A673 (cell line): ENCODE measurements around the gene OXSM. TPM values are rescaled to one million over a fixed set of nuclear protein-coding genes. Genes with fewer than 3 reads are reported as not detected.

Experiments
- BruUV-seq: library from RNA; stranded (reverse); fragments of 400-500 nt; replicated peaks from 2 replicates; lab custom pipeline; 2021; lab: Mats Ljungman, UMichigan
- CTCF ChIA-PET: fragments of 300-600 bp; sonication (Branson Sonifier 250); formaldehyde crosslinking; loops from one replicate; lab custom pipeline; 2022; ENCODE audit warnings: antibody characterized with exemption; lab: Charles Lee
- POLR2A ChIA-PET: fragments of 300-600 bp; sonication (Branson Sonifier 250); formaldehyde crosslinking; loops from one replicate; lab custom pipeline; 2022; ENCODE audit warnings: antibody characterized with exemption; ENCODE audit not compliant: low non-redundant PET; lab: Charles Lee
- DNase-seq: peaks from one replicate; pipeline ENCODE4 v3.0.0-alpha.2; 2015; ENCODE audit warnings: low spot score
- H3K27ac ChIP-seq: fragments of 200-600 bp; sonication (generic); 2 replicates; pipeline ENCODE4 v1.5.1; 2016; ENCODE audit warnings: mixed run types, low read depth, mild to moderate bottlenecking, mixed read lengths, antibody characterized with exemption, low read length; ENCODE audit not compliant: poor library complexity, severe bottlenecking
- H3K27me3 ChIP-seq: fragments of 200-600 bp; sonication (generic); replicated peaks from 2 replicates; pipeline ENCODE4 v1.6.1; 2017; ENCODE audit warnings: mixed run types, low read depth, mild to moderate bottlenecking, mixed read lengths, antibody characterized with exemption, low read length; ENCODE audit not compliant: insufficient read depth, poor library complexity
- H3K36me3 ChIP-seq: fragments of 200-600 bp; sonication (generic); 2 replicates; pipeline ENCODE4 v1.6.1; 2016; ENCODE audit warnings: mixed run types, mild to moderate bottlenecking, mixed read lengths, antibody characterized with exemption, low read length; ENCODE audit not compliant: insufficient read depth, poor library complexity, severe bottlenecking
- H3K4me1 ChIP-seq: fragments of 200-600 bp; sonication (generic); 2 replicates; pipeline ENCODE4 v1.6.1; 2017; ENCODE audit warnings: mixed run types, mild to moderate bottlenecking, mixed read lengths, antibody characterized with exemption, low read length; ENCODE audit not compliant: insufficient read depth, poor library complexity, severe bottlenecking
- H3K4me3 ChIP-seq: fragments of 200-600 bp; sonication (generic); 2 replicates; pipeline ENCODE4 v1.5.1; 2016; ENCODE audit warnings: low read depth, mixed run types, mild to moderate bottlenecking, mixed read lengths, low read length; ENCODE audit not compliant: poor library complexity, severe bottlenecking
- H3K9me3 ChIP-seq: fragments of 200-600 bp; sonication (generic); 2 replicates; pipeline ENCODE4 v1.6.1; 2016; ENCODE audit warnings: mixed run types, low read depth, mild to moderate bottlenecking, mixed read lengths, antibody characterized with exemption, low read length; ENCODE audit not compliant: poor library complexity, severe bottlenecking
- CTCF ChIP-seq: fragments of 300-800, 200-600 bp; sonication (generic); conservative IDR thresholded peaks from 2 replicates; pipeline ENCODE4 v1.5.1; 2017; ENCODE audit warnings: low read depth, mild to moderate bottlenecking, antibody characterized with exemption, low read length, moderate library complexity, mixed read lengths
- EZH2 ChIP-seq: fragments of 200-600 bp; sonication (generic); IDR thresholded peaks from 2 replicates; pipeline ENCODE4 v1.6.1; 2017; ENCODE audit warnings: borderline replicate concordance, low read depth, mild to moderate bottlenecking, mixed read lengths, antibody characterized with exemption, low read length; ENCODE audit not compliant: poor library complexity, severe bottlenecking
- intact Hi-C: fragments of 100-400 bp; cut with micrococcal nuclease; formaldehyde crosslinking; loops from one replicate; pipeline ENCODE4 v1.10.0; 2022; ENCODE audit not compliant: unreplicated experiment
- total RNA-seq: library from RNA; stranded (reverse); gene quantifications from 2 replicates; pipeline ENCODE4 v1.2.3, GENCODE V29; 2021

OXSM gene
- total RNA-seq, 1 experiment from 2014 or later: 7.6 TPM

GRCh38 chr3:25837038-25837437, 47.1 kb downstream of the OXSM start:
- Histone ChIP-seq H3K4me3 (no peak overlapping the region), H3K27me3 (peaks cover 21% of the 10 kb centered on the region), H3K27ac (no peak overlapping the region), H3K9me3 (no peaks in the 10 kb centered on the region), H3K36me3 (no peaks in the 10 kb centered on the region), H3K4me1 (no peaks in the 10 kb centered on the region)
- intact Hi-C loops: no loop called here
- POLR2A ChIA-PET: no interaction called here
- no TSS peak for BruUV-seq
- no peak for TF ChIP-seq EZH2
- TF ChIP-seq CTCF: no peak
- CTCF ChIA-PET: no interaction called here
- DNase-seq: no peak

GRCh38 chr3:25840099-25840498, 50.2 kb downstream of the OXSM start:
- intact Hi-C loops: loop anchor here (10.0 kb wide), 1 partner anchor 1285 kb away; no protein-coding TSS in a partner anchor
- DNase-seq: no peak
- ChIA-PET POLR2A (no interaction called here), CTCF (no interaction called here)
- no peak for TF ChIP-seq EZH2
- no peak for TF ChIP-seq CTCF
- no peaks in the 10 kb centered on the region for H3K9me3 ChIP-seq
- no peak overlapping the region for H3K4me3 ChIP-seq
- no peaks in the 10 kb centered on the region for H3K36me3 ChIP-seq
- no peak overlapping the region for H3K27ac ChIP-seq
- no TSS peak for BruUV-seq
- no peaks in the 10 kb centered on the region for H3K4me1 ChIP-seq
- peaks cover 7% of the 10 kb centered on the region for H3K27me3 ChIP-seq

GRCh38 chr3:25843332-25843731, 53.4 kb downstream of the OXSM start:
- Histone ChIP-seq H3K27ac (no peak overlapping the region), H3K9me3 (no peaks in the 10 kb centered on the region), H3K4me1 (no peaks in the 10 kb centered on the region), H3K36me3 (no peaks in the 10 kb centered on the region), H3K27me3 (no peaks in the 10 kb centered on the region), H3K4me3 (no peak overlapping the region)
- CTCF ChIA-PET: no interaction called here
- POLR2A ChIA-PET: no interaction called here
- TF ChIP-seq EZH2 (no peak), CTCF (peak; percentile 44; the same call in 1 of the 2 replicates)
- no TSS peak for BruUV-seq
- DNase-seq: no peak
- intact Hi-C loops: loop anchor here (10.0 kb wide), 1 partner anchor 1281 kb away; no protein-coding TSS in a partner anchor

Other genes starting within 250 kb of the OXSM start
- gene TOP2B, start 125.2 kb upstream of the OXSM start, total RNA-seq: 154 and 177 TPM in 2 replicates
- gene NGLY1, start 6.6 kb upstream of the OXSM start, total RNA-seq: 30.4 and 37.0 TPM in 2 replicates